K562 (cell line): ENCODE data around the gene CXCL6.

ENCODE experiments used
- ARNT ChIP-seq, 2 experiments: fragments of 450-650 bp; IDR thresholded peaks; 2 replicates each; pipeline ENCODE4 v1.6.1; 2016; ENCODE audit warnings: mild to moderate bottlenecking in 1 of 2
- EGR1 ChIP-seq: fragments of 450-650 bp; conservative IDR thresholded peaks from 2 replicates; pipeline ENCODE4 v1.6.1; 2017; ENCODE audit warnings: mild to moderate bottlenecking
- ELK1 ChIP-seq: sonication (generic); formaldehyde crosslinking; IDR thresholded peaks from 2 replicates; pipeline ENCODE4 v1.8.1; 2022; ENCODE audit warnings: missing genetic modification reagents
- GABPA ChIP-seq: fragments of 200-800 bp; sonication (Bioruptor generic); conservative IDR thresholded peaks from 2 replicates; pipeline ENCODE4 v1.6.1; 2016; ENCODE audit warnings: low read depth, missing genetic modification characterization, missing compliant biosample characterization
- PHF8 ChIP-seq: fragments of 200-600 bp; sonication (generic); IDR thresholded peaks from 2 replicates; pipeline ENCODE4 v1.6.1; 2012; ENCODE audit warnings: mixed run types, mild to moderate bottlenecking, inconsistent platforms, low read length, moderate library complexity, borderline replicate concordance
- POLR2A ChIP-seq: fragments of 450-650 bp; conservative IDR thresholded peaks from 2 replicates; pipeline ENCODE4 v1.6.1; 2016
- RAD21 ChIP-seq, 2 experiments: fragments of 250-450 bp in 1 of 2; fragments of 450-650 bp in 1 of 2; sonication (Bioruptor Pico) in 1 of 2; formaldehyde crosslinking in 1 of 2; IDR thresholded peaks in 1 of 2; conservative IDR thresholded peaks in 1 of 2; 2 replicates each; pipeline versions ENCODE4 v1.4.0 to v1.8.0; 2020 to 2022; ENCODE audit warnings: mild to moderate bottlenecking in 2 of 2, moderate library complexity in 1 of 2
- TAF9B ChIP-seq: fragments of 450-650 bp; IDR thresholded peaks from 2 replicates; pipeline ENCODE4 v1.6.1; 2018; ENCODE audit warnings: mild to moderate bottlenecking; ENCODE audit not compliant: partially characterized antibody
- TARDBP ChIP-seq: fragments of 450-650 bp; IDR thresholded peaks from 2 replicates; pipeline ENCODE4 v1.6.1; 2016
- TF ChIP-seq, protein P1 (sequence below), 2 experiments: fragments of 450-650 bp in 1 of 2; sonication (generic) in 1 of 2; formaldehyde crosslinking in 1 of 2; IDR thresholded peaks in 1 of 2; conservative IDR thresholded peaks in 1 of 2; 2 replicates each; pipeline versions ENCODE4 v1.6.1 to v1.8.1; 2016 to 2023; ENCODE audit warnings: mild to moderate bottlenecking in 2 of 2, moderate library complexity in 2 of 2, inconsistent platforms in 1 of 2, missing genetic modification reagents in 1 of 2

- TF ChIP-seq ARNT (IDR thresholded peaks at IDR 0.05) (no peak), TAF9B (no peak), TARDBP (no peak), GABPA (tag) (no peak), ELK1 (CRISPR knock-in tag) (no peak), PHF8 (no peak), POLR2A (no peak), RAD21 (CRISPR knock-in tag; conservative IDR thresholded peaks at IDR 0.05 in 1 of 2, IDR thresholded peaks at IDR 0.05 in 1 of 2) (no peak), EGR1 (no peak)
- TF ChIP-seq, protein P1, sequence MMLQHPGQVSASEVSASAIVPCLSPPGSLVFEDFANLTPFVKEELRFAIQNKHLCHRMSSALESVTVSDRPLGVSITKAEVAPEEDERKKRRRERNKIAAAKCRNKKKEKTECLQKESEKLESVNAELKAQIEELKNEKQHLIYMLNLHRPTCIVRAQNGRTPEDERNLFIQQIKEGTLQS (IDR thresholded peaks at IDR 0.05), result no peak
- TF ChIP-seq, protein P1 (CRISPR knock-in tag; conservative IDR thresholded peaks at IDR 0.05), result no peak
Measured at GRCh38 chr4:73874386-73874785, 37.9 kb downstream of the CXCL6 start.
